ENCODE results near the gene CHST9.
"Not testable (repeated sequence)": the region's sequence is repeated elsewhere in the genome, so short reads cannot be mapped to it uniquely, and the experiment has no call there.

Gene CHST9

DNA sequence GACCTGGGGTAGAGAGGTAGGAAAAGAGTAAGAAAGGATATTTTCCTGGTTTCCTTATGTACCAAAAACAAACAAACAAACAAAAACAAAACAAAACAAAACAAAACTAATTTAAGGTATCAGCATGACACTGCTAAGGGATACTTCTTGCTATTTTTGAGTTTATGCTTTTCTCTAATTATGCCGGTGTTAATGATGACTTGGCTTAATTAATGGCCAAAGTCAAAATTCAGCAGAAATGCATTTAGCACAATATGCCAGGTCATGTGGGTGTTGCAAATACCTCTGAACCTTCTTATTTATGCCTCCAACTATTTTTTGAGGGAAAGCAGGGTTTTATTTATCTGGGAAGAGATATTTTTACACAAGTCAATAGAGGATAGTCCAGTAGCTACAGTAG lies 3.2 kb upstream of the CHST9 start:
- Mint-ChIP-seq H3K27me3 (ENCODE audit: low read depth) (peaks cover 19% of the 10 kb centered on the region), H3K27ac (no peak overlapping the region), H3K4me3 (no peak overlapping the region), H3K4me1 (ENCODE audit: low read depth) (no peaks in the 10 kb centered on the region), H3K9me3 (peaks cover 2% of the 10 kb centered on the region), H3K36me3 (ENCODE audit: low read depth) (no peaks in the 10 kb centered on the region)
- DNase-seq (ENCODE audit: low spot score) = no peak

DNA sequence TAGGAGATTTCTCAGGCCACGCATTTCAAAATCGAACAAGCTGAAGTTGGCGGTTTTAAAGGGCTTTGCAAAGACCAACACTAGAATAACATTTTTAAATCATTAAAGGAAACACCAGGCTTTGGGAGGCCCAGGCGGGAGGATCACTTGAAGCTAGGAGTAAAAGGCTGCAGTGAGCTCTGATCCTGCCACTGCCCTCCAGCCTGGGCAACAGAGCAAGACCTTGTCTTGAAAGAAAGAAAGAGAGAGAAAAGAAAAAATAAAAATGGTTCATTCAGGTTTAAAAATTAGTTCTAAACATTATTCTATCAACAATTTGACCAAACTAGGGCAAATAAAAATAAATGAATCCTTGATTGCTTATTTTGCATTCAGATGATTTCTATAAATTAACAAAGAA lies 789 bp upstream of the CHST9 start:
- Mint-ChIP-seq H3K36me3 (ENCODE audit: low read depth) (no peaks in the 10 kb centered on the region), H3K4me1 (ENCODE audit: low read depth) (no peaks in the 10 kb centered on the region), H3K4me3 (no peak overlapping the region)

DNA sequence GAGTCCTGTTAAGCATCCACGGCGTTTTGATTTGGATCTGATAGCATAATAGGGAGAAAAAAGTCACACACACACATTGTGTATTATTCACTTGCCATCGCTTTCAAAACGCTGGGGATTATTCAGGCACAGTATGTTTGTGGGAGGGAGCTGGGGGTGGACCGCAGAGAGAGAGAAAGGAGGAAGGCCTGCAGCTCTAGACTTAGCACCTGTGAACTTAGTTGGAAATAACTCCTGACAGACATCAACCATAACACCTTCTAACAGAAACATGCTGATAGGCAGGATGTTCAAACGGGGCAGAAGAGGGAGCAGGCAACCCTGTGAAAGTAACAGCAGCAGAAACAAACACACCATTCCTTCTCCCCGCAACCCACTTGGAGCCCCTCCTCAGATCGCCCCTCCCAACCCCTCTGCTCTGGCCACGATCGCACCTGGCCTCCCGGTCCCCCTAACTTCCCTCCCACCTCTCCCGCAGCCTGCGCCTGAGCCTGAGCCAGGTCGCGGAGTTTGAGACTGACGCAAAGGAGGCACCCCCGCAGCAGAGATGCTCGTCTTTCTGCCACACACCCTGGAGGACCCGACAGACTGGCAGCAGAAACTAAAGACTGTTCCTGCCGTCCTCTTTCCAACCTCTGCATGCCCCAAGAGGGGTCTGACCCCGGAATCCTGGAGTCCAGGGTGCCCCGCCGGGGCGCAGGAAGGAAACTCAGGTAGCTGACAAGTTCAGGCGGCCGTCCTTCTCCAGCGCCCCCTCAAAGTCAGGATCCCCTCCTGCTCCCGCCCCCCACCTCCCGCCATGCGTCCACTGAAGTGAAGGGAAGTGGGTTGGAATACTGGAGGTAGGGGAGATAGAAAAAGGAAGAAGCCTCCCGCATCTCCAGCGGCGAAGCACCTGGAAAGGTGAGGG lies 738 bp downstream of the CHST9 start:
- Mint-ChIP-seq H3K4me1 (ENCODE audit: low read depth) (no peaks in the 10 kb centered on the region), H3K4me3 (no peak overlapping the region), H3K9me3 (no peaks in the 10 kb centered on the region), H3K27ac (no peak overlapping the region), H3K27me3 (ENCODE audit: low read depth) (peaks cover 24% of the 10 kb centered on the region), H3K36me3 (ENCODE audit: low read depth) (no peaks in the 10 kb centered on the region)
- no peak for DNase-seq (ENCODE audit: low spot score)

More for the DNA sequence above, 789 bp upstream of the CHST9 start:
- Mint-ChIP-seq H3K9me3 (no peaks in the 10 kb centered on the region), H3K27me3 (ENCODE audit: low read depth) (peaks cover 24% of the 10 kb centered on the region), H3K27ac (no peak overlapping the region)
- DNase-seq (ENCODE audit: low spot score) = no peak

DNA sequence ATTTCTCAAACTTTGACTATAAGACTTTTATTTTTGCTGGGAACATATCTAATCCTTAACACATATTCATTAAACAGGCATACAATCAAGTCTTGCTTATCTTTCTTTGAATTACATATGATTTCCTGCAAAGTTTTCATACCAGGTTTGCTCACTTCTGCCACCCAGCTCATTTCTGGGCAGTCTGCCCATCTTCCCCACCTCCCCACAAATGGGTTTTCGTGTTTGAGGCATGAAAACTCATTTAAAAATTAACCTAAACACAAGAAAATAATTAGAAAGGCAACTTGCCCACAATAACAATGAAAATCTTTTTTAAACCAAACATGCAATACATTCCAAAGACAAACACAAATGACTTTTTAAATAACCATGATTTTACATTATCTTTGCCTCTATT lies 3.4 kb downstream of the CHST9 start:
- Mint-ChIP-seq H3K27me3 (ENCODE audit: low read depth) (peaks cover 24% of the 10 kb centered on the region), H3K36me3 (ENCODE audit: low read depth) (no peaks in the 10 kb centered on the region), H3K27ac (no peak overlapping the region), H3K9me3 (no peaks in the 10 kb centered on the region), H3K4me3 (no peak overlapping the region), H3K4me1 (ENCODE audit: low read depth) (no peaks in the 10 kb centered on the region)
- DNase-seq (ENCODE audit: low spot score) = no peak

DNA sequence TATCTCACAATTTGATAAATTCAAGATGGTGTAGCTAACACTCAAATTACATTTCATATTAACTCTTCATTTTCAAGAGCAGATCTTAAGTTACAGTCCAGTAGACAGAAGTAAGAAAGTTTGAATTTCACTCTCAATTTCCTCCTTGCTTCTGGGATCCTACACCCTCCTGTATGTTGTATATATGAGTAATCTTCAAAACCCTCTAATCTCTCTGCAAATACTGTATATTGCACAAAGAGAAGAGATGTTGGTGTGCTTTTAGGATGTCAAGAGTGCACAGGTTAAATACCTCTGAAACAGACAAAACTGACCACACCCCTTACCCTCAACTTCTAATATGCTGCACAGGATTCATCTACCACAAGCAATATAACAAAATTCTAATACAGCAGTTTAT lies 6.7 kb downstream of the CHST9 start:
- Mint-ChIP-seq H3K27ac (no peak overlapping the region), H3K36me3 (ENCODE audit: low read depth) (no peaks in the 10 kb centered on the region), H3K4me1 (ENCODE audit: low read depth) (no peaks in the 10 kb centered on the region), H3K9me3 (no peaks in the 10 kb centered on the region), H3K4me3 (no peak overlapping the region), H3K27me3 (ENCODE audit: low read depth) (peaks cover 5% of the 10 kb centered on the region)
- DNase-seq (ENCODE audit: low spot score) = no peak

DNA sequence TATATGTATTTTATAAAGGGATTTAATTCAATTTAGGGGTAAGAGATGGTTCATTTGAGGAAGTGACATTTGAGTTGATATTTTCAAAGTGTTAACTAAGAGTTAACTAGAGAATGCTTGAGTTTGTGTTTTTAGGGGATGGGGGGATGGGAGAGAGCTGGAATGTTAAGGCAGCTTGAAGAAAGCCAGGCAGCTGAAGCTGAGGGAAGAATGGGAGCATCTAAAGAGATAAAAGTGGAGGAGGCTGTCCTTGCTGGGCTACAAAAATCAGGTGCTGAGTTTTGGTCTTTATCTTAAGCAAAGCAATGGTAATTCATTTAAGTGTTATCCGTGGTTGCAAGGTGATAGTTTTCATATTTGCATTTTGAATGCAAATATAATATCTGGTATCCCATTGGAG lies 9.2 kb downstream of the CHST9 start:
- no peak overlapping the region for H3K4me3 Mint-ChIP-seq
- H3K27me3 Mint-ChIP-seq (ENCODE audit: low read depth) = no peaks in the 10 kb centered on the region
- H3K36me3 Mint-ChIP-seq (ENCODE audit: low read depth) = no peaks in the 10 kb centered on the region
- H3K4me1 Mint-ChIP-seq (ENCODE audit: low read depth) = no peaks in the 10 kb centered on the region
- DNase-seq (ENCODE audit: low spot score) = no peak
- H3K9me3 Mint-ChIP-seq = no peaks in the 10 kb centered on the region
- H3K27ac Mint-ChIP-seq = no peak overlapping the region

DNA sequence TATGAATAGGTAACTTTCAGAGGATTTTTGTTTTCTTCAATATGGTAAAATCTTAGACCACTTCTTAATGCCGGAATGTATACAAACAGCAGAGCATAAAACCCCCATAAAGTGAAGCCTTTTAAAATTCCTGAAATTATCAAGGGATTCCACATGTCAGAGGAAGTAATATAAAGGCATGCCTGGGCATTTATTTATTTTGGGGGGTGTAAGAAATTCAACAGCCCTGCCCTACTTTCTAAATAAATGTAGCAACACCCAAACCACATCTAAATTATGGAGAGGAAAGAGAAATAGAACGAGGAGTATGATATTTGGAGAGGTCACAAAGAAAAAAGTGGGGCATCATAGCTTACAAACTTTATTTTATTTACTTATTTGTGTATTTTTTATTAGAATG lies 9.9 kb downstream of the CHST9 start:
- H3K4me1 Mint-ChIP-seq (ENCODE audit: low read depth) = no peaks in the 10 kb centered on the region
- DNase-seq (ENCODE audit: low spot score) = no peak
- no peak overlapping the region for H3K27ac Mint-ChIP-seq
- no peaks in the 10 kb centered on the region for H3K9me3 Mint-ChIP-seq
- no peaks in the 10 kb centered on the region for H3K27me3 Mint-ChIP-seq (ENCODE audit: low read depth)
- H3K4me3 Mint-ChIP-seq = no peak overlapping the region
- H3K36me3 Mint-ChIP-seq (ENCODE audit: low read depth) = no peaks in the 10 kb centered on the region

DNA sequence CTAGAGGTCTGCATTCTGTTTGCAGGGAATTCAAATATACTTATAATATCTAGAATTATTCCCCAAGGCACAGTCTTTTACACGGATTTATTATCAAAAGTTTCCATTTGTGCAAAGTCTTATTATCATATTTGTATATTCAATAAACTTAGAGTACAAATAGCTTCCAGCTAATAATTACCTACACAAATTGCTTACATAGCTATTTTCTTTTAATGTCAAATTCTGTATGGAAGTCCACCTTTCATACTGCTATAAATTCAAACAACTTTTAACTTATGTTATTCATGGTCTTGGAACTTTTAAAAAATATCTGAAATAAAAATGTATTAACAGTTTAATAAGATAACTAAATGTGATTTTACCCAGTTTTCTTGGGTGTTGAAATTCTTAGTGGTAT lies 13.1 kb downstream of the CHST9 start:
- H3K27ac Mint-ChIP-seq = no peak overlapping the region
- peaks cover 6% of the 10 kb centered on the region for H3K9me3 Mint-ChIP-seq
- no peaks in the 10 kb centered on the region for H3K27me3 Mint-ChIP-seq (ENCODE audit: low read depth)
- no peak for DNase-seq (ENCODE audit: low spot score)
- no peaks in the 10 kb centered on the region for H3K4me1 Mint-ChIP-seq (ENCODE audit: low read depth)
- no peaks in the 10 kb centered on the region for H3K36me3 Mint-ChIP-seq (ENCODE audit: low read depth)
- no peak overlapping the region for H3K4me3 Mint-ChIP-seq

DNA sequence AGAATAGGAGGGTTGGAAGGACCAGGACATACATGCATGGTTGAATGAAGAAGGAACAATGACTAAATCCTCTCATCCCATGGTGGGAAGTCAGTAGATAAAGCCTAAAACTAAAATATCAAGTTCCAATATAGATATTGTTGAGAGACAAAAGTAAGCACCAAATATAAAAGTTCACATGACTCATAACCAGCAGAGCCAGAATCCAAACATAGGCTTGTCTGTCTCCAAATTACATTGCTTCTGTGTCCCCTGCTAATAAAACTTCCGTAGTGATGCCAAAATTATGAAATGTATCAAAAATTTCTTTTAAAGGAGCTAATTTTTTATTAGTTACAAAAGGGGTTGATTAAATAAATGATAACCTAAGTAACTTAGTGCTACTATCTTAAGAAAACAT lies 19.7 kb downstream of the CHST9 start:
- H3K4me1 Mint-ChIP-seq (ENCODE audit: low read depth) = no peaks in the 10 kb centered on the region
- no peak overlapping the region for H3K4me3 Mint-ChIP-seq
- H3K27me3 Mint-ChIP-seq (ENCODE audit: low read depth) = no peaks in the 10 kb centered on the region
- H3K9me3 Mint-ChIP-seq = peaks cover 11% of the 10 kb centered on the region
- no peaks in the 10 kb centered on the region for H3K36me3 Mint-ChIP-seq (ENCODE audit: low read depth)
- no peak overlapping the region for H3K27ac Mint-ChIP-seq
- DNase-seq (ENCODE audit: low spot score) = no peak

DNA sequence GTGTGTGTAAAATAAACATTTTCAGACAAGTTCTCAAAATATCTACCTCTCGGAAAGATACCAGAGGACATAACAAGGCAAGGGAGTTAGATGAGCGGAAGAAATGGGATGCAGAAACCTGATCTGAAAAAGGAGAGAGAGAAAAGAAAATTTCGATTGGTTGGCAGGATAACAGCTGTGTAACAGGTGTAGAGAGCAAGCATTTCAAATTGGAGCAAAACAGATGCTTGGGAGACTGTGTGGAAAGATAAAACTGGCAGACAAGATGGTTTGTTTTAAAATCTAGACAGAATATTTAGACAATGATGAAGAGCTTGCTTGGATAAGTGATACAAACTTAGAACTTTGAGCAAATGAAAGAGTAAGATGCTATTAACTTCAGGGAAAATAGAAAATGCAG lies 20.2 kb downstream of the CHST9 start:
- no peaks in the 10 kb centered on the region for H3K4me1 Mint-ChIP-seq (ENCODE audit: low read depth)
- H3K27me3 Mint-ChIP-seq (ENCODE audit: low read depth) = no peaks in the 10 kb centered on the region
- DNase-seq (ENCODE audit: low spot score) = no peak
- no peak overlapping the region for H3K27ac Mint-ChIP-seq
- H3K36me3 Mint-ChIP-seq (ENCODE audit: low read depth) = no peaks in the 10 kb centered on the region
- peaks cover 11% of the 10 kb centered on the region for H3K9me3 Mint-ChIP-seq
- H3K4me3 Mint-ChIP-seq = no peak overlapping the region

DNA sequence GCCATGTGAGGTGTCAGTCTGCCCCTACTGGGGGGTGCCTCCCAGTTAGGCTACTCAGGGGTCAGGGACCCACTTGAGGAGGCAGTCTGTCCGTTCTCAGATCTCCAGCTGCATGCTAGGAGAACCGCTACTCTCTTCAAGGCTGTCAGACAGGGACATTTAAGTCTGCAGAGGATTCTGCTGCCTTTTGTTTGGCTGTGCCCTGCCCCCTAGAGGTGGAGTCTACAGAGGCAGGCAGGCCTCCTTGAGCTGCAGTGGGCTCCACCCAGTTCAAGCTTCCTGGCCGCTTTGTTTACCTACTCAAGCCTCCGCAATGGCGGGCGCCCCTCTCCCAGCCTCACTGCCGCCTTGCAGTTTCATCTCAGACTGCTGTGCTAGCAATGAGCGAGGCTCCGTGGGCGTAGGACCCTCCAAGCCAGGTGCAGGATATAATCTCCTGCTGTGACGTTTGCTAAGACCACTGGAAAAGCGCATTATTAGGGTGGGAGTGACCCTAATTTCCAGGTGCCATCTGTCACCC lies 21.9 kb downstream of the CHST9 start:
- H3K9me3 Mint-ChIP-seq = peaks cover 11% of the 10 kb centered on the region
- not testable (repeated sequence) for H3K4me3 Mint-ChIP-seq; H3K4me1 Mint-ChIP-seq (ENCODE audit: low read depth)

DNA sequence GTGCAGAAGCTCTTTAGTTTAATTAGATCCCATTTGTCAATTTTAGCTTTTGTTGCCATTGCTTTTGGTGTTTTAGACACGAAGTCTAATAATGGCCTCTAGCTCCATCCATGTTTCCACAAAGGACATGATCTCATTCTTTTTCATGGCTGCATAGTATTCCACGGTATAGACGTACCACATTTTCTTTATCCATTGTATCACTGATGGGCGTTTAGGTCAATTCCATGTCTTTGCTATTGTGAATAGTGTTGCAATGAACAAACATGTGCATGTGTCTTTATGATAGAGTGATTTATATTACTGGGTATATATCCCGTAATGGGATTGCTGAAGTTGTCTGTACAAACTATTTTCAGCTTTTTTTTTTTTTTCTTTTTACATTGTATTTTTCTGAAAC lies 35.9 kb downstream of the CHST9 start:
- DNase-seq (ENCODE audit: low spot score); H3K4me1 Mint-ChIP-seq (ENCODE audit: low read depth); H3K27me3 Mint-ChIP-seq (ENCODE audit: low read depth); H3K4me3 Mint-ChIP-seq; H3K27ac Mint-ChIP-seq; H3K36me3 Mint-ChIP-seq (ENCODE audit: low read depth): not testable (repeated sequence)
- peaks cover 34% of the 10 kb centered on the region for H3K9me3 Mint-ChIP-seq

More for the DNA sequence above, 21.9 kb downstream of the CHST9 start:
- not testable (repeated sequence) for DNase-seq (ENCODE audit: low spot score); H3K27ac Mint-ChIP-seq; H3K36me3 Mint-ChIP-seq (ENCODE audit: low read depth); H3K27me3 Mint-ChIP-seq (ENCODE audit: low read depth)

DNA sequence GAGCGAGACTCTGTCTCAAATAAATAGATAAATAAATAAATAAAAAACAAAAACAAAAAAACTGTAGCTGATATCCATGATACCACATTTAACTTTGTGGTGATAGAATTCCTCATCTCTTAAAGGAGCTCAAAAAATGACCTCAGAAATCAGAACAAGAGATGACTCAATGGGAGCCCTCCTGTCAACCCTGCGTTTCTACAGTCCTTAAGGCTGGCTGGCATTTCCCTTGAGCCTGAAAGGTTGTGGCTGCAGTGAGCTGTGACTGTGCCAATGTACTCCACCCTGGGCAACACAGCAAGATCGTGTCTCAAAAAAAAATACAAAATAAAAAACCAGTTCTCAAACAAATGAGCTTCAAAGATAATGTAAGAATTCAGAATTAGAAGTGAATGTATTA lies 40.4 kb downstream of the CHST9 start:
- H3K9me3 Mint-ChIP-seq = peaks cover 20% of the 10 kb centered on the region
- H3K27me3 Mint-ChIP-seq (ENCODE audit: low read depth) = no peaks in the 10 kb centered on the region
- H3K27ac Mint-ChIP-seq = no peak overlapping the region
- no peak overlapping the region for H3K4me3 Mint-ChIP-seq
- DNase-seq (ENCODE audit: low spot score) = no peak
- H3K4me1 Mint-ChIP-seq (ENCODE audit: low read depth) = no peaks in the 10 kb centered on the region
- no peaks in the 10 kb centered on the region for H3K36me3 Mint-ChIP-seq (ENCODE audit: low read depth)

DNA sequence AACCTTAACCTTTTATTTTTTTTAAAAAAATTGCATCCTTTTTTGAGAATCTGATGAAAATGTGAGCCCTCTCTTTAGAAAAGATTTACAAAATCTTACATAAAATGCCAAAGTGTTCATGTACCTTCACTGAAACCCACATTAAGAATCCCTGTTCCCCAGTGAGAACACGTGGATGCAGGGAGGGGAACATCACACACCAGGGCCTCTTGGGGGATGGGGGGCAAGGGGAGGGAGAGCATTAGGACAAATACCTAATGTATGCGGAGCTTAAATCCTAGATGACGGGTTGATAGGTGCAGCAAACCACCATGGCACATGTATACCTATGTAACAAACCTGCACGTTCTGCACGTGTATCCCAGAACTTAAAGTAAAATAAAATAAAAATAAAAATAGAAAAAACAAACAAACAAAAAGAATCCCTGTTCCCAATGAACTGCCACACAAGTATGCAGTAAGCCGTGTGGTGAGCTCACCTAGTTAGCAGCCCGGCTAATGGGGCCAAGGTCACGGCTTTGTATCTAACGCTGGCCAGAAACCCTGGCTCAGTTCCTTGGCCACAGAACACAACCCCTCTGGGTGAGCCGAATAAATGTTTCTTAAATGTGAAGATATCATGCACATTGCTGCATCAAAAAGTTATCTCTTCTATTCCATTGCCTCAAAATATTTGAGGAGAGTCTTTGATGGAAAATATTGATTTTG lies 41.4 kb downstream of the CHST9 start:
- no peaks in the 10 kb centered on the region for H3K4me1 Mint-ChIP-seq (ENCODE audit: low read depth)
- DNase-seq (ENCODE audit: low spot score) = no peak

More for the DNA sequence above, 41.4 kb downstream of the CHST9 start:
- H3K27me3 Mint-ChIP-seq (ENCODE audit: low read depth) = no peaks in the 10 kb centered on the region
- H3K36me3 Mint-ChIP-seq (ENCODE audit: low read depth) = no peaks in the 10 kb centered on the region
- peaks cover 15% of the 10 kb centered on the region for H3K9me3 Mint-ChIP-seq
- no peak overlapping the region for H3K27ac Mint-ChIP-seq
- no peak overlapping the region for H3K4me3 Mint-ChIP-seq

Measured in T-helper 2 cell treated with Interferon-gamma antibody and Interleukin-4, amounts not matched to agents 5 μg/mL and 100 μg/mL, for 36 hours (primary cell).